Measurements from ENCODE around the gene PAQR6.
A peak's percentile ranks its signal among the peaks of the same experiment; 100 is the strongest.

The PAQR6 gene

DNA sequence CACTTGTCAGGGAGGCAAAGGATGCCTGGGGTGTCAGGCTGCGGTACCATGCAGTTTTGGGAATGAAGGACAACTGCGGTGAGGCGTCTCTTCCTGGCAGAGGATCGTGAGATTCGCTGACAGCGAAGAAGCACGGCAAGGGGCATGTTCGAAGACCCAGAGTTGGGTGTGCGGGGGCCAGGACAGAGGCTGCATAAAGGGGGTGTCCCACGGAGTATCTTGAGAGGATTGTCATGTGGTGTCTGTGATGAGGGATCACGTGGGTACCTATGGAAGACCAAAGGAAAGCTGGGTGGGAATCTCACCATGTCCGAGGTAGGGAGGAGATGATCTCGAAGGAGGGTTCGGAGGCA, 53.6 kb downstream of the PAQR6 start:
- no peak for DNase-seq (ENCODE audit: low read depth, low spot score)

DNA sequence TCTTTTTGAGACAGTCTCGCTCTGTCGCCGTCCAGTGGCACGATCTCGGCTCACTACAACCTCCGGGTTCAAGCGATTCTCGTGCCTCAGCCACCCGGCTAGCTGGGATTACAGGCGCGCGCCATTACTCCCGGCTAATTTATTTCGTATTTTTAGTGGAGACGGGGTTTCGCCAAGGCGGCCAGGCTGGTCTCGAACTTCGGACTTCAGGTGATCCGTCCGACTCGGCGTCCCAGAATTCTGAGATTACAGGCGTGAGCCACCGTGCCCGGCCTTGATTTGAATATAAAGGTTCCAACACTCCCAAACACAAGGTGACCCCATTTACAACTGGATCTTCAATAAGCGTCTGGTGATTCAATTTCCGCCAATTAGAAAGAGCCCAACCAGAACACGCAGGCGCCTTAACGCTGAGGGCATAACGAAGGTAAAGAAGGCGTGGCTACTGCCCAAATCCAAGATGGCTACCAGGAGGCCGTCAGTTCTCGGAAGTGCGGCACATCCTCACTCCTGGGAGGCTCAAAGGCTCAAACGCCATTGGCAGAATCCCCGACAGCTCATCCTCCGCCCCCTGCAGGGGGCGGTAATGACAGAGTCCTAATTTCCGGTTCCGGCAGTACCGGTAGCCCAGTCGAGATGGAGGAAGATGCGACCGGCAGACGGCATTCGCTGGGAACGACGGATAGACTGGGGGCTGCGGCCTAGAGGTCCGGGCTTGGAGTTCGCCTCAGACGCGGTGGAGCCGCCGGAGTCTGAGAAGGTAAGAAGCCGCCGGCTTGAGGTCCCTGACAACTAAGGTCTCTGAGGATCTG, 54.2 kb downstream of the PAQR6 start, which contains the start of gene SLC25A44:
Gene SLC25A44 (plus strand): TSS at position 617 of the 812 bp plus-strand sequence. CDS start 5,744 bp downstream, outside the sequence.
- peak; percentile 94 for DNase-seq (ENCODE audit: low read depth, low spot score)
